CD4-positive, alpha-beta T cell treated with Interleukin-2 at 100 ng/mL for 4 hours (primary cell): ENCODE results near the gene PIK3CB.
"Not testable (repeated sequence)": the region's sequence is repeated elsewhere in the genome, so short reads cannot be mapped to it uniquely, and the experiment has no call there.

ENCODE experiments used
- DNase-seq: peaks from one replicate; pipeline ENCODE4 v3.0.0-alpha.2; 2020; ENCODE audit warnings: low spot score

The PIK3CB gene

DNA sequence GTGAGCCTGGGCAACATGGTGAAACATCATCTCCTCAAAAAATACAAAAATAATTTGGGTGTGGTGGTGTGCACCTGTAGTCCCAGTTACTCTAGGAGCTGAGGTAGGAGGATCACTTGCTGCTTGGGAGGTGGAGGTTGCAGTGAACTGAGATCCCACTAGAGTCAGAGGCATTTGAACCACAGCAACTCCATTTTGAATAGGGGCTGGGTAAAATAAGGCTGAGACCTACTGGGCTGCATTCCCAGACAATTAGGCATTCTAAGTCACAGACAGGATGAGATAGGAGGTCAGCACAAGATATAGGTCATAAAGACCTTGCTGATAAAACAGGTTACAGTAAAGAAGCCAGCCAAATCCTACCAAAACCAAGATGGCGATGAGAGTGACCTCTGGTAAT, 12.1 kb upstream of the PIK3CB start:
- DNase-seq, result not testable (repeated sequence)

DNA sequence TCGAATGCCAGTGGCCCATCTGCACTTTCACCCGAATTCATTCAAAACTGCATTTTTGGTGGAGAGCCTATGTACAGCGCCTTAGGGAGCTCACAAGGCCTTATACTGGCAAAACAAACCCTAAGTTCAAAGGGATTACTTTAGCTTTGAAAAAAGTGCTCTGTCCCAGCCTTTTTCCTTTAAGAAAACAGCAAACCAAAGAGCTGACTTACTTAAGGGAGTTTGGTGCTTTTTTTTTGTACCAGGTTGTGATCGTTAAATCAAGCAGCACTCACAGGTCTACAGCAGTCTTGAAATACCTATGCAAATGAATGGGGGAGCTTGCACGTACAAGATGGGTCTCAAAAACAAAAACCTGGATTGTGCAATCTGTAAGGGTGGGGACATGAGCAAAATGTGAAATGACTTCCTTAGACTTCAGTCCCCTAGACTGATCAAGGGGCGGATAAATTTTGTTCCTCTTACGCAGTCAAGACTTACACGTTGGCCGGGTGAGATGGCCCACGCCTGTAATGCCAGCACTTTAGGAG, 11.6 kb upstream of the PIK3CB start:
- no peak for DNase-seq

DNA sequence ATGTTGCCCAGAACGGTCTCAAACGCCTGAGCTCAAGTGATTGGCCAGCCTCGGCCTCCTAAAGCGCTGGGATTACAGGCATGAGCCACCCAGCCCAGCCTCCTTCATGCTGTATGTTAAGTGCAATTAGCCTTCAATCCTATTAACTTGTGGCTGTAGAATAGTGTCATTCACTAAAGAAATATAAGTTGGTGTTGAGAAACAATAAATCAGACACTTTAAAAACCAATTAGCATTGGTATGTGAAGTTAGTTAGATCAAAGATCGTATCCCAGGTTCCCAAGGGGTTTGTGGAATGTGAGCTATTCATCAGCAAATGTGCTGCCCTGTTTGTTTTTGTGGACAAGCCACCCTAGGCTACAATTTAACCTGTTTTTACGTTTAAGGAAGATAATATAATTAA, 11.0 kb upstream of the PIK3CB start:
- DNase-seq, result no peak

DNA sequence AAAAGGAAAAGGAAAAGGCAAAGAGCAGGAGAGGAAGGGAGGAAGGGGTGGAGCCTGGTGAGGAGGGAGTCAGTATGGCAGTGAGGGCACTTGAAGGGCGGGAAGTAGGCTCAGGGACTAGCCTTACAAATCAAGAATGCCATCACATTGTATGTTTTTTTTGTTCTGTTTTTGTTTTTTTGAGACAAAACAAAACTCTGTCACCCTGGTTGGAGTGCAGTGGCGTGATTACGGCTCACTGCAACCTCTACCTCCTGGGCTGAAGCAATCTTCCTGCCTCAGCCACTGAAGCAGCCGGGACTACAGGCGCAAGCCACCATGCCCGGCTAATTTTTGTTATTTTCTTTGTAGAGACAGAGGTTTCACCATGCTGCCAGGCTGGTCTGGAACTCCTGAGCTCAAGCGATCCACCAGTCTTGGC, 10.5 kb upstream of the PIK3CB start:
- no peak for DNase-seq

DNA sequence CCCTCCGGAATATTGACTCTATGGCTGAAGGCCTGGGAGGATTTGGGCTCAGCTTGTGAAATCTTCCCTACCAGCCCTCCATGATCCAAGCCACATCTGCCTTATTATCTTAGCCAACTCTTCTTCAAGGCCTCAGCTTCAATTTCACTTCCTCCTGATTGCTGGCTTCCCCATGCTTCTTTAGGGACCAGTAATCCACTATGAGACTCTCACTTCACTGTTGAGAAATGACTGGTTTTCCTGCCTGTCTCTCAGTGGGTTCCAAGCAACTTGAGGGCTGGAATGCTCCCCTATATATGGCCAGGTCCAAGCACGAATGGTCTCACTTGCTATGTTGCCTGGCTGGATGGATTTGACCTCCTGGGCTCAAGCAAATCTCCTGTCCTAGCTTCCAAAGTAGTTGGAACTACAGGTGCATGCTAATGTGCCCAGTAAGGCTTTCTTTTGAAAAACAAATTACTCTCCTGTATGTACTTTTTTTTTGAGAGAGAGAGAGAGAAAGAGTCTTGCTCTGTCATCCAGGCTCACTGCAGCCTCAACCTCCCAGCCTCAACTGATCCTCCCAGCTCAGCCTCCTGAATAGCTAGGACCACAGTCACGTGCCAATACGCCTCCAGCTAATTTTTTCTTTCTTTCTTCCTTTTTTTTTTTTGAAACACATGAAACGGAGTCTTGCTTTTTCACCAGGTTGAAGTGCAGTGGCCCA, 7.9 kb upstream of the PIK3CB start:
- DNase-seq, result no peak

DNA sequence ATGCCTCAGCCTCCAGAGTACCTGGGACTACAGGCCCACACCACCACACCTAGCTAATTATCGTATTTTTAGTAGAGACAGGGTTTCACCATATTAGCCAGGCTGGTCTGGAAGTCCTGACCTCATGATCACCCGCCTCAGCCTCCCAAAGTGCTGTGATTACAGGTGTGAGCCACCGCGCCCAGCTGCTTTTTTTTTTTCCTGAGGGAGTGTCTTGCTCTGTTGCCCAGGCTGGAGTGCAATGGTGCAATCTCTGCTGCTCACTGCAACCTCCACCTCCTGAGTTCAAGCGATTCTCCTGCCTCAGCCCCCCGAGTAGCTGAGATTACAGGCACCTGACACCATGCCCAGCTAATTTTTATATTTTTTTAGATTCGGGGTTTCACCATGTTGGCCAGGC, 3.7 kb upstream of the PIK3CB start:
- DNase-seq, result not testable (repeated sequence)

DNA sequence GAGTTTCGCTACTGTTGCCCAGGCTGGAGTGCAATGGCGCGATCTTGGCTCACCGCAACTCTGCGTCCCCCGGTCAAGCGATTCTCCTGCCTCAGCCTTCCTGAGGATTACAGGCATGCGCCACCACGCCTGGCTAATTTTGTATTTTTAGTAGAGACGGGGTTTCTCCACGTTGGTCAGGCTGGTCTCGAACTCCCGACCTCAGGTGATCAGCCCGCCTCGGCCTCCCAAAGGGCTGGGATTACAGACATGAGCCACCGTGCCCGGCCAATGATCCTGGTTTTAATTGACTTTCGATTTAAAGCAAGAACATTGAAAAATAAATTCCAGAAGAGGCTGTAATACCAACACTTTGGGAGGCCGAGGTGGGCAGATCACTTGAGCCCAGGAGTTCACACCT, 1.1 kb upstream of the PIK3CB start:
- DNase-seq, result not testable (repeated sequence)

DNA sequence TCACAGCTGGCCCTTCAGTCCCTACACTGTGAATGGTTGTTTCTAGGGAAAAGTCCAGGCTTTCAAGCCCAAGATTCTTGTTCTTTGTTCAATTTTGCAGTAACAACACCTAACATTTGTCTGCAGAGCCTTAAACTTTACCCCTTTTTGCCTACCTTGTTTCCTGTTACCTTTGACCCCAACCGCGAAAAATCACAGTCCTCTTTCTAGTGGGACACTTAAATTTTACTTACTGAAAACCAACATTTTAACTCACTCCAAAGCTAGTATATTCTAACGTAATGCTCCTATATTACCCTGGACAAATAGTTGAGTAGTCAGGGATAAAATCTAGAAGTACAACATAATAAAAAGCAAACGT, 649 bp upstream of the PIK3CB start:
- no peak for DNase-seq

DNA sequence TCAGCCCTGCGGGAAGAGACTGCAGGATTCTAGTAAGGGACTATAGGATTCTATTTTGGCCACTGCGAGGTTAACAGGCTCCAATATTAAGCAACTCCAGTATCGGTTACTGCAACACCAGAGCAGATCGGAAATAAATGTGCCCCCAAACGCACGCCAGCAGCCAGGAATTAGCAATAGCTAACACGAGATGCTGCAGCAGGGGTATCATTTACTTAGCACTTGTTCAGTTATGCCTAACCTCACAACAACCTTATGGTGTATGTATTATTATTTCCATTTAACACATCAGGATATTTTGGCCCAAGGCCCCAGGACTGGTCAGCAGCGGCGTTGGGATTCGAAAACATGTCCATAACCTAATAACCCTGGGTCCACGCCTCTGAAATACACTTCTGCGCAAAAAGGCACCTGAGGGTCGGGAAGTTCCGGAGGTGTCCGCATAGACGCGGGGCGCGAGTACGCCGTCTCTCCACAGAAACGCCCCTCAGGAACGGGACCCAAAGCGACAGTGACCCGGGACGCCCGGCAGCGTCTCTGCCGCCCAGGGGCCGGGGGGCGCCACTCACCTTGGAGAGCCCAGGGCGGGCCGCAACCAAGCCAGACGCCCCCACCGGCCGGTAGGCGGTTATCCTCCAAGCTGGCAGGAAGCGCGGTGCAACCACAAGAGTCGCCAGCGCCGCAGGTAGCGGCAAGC, 681 bp downstream of the PIK3CB start:
- DNase-seq, result peak; percentile 56

DNA sequence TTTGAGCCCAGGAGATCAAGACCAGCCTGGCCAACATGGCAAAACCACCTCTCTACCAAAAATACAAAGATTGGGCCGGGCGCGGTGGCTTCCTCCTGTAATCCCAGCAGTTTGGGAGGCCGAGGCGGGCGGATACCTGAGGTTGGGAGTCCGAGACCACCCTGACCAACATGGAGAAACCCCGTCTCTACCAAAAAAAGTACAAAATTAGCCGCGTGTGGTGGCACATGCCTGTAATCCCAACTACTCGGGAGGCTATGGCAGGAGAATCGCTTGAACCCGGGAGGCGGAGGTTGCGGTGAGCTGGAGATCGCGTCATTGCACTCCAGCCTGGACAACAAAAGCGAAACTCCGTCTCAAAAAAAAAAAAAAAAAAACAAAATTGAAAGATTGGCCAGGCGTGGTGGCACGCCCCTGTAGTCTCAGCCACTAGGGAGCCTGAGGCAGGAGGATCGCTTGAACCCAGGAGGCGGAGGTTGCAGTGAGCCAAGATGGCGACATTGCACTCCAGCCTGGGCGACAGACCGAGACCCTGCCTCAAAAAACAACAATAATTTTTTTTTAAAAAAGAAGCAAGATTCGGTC, 2.2 kb downstream of the PIK3CB start:
- DNase-seq, result not testable (repeated sequence)

DNA sequence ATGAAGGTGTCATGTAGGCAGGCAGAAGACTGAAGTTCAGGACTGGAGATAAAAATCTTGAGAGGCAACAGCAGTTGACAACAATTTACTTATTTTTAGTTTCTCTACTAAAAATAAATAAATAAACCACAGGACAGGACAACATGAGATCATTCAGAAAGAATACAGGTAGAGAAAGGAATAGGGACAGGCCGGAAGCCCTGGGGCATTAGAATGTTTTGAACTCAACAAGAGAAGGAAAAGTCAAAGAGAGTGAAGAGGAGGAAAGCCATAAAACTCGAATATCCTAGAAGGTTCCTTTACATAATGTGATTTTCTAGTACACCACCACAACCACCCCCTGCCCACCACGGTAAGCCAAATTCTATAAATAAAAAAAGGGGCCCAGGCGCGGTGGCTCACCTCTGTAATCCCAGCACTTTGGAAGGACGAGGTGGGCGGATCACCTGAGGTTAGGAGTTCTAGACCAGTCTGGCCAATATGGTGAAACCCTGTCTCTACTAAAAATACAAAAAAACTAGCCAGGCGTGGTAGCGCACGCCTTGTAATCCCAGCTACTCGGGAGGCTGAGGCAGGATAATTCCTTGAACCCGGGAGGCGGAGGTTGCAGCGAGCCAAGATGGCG, 4.7 kb downstream of the PIK3CB start:
- no peak for DNase-seq

DNA sequence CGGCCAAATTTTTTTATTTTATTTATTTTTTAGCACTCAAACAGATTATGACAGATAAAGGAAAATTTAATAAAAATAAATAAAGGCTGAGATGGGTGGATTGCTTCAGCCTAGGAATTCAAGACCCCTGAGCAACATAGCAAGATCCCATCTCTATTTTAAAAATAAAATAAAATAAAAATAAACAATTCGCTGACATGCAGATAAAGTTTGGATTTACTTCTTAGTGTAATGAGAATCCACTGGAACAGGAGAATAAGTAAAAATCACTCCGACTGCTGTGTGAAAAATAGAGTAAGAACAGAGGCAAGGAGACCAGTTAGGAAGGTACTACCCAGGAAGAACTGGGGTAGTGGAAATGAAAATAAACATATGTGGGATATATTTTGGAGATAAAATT, 5.6 kb downstream of the PIK3CB start:
- DNase-seq, result no peak

DNA sequence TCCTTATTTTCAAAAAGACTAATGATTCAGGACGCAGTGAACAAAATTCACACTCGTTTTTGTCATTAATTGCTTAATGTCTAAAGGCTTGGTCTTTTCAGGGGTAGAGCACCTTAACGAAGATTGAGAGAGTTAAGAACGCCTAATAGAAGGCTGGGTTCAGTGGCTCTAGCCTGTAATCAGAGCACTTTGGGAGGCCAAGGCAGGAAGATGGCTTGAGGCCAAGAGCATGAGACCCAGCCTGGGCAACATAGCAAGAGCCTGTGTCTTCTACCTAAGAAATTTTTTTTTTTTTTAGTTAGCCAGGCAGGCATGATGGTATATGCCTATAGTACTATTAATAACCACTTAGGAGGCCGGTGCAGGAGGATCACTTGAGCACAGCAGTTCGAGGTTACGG, 7.5 kb downstream of the PIK3CB start:
- DNase-seq, result no peak

DNA sequence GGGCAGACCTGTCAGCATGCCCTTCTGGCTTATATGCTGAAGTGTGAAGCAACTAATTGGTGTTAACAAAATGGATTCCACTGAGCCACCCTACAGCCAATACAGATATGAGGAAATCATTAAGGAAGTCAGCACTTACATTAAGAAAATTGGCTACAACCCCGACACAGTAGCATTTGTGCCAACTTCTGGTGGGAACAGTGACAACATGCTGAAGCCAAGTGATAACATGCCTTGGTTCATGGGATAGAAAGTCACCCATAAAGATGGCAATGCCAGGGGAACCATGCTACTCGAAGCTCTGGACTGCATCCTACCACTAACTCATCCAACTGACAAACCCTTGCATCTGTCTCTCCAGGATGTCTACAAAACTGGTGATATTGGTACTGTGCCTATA, 9.4 kb downstream of the PIK3CB start:
- DNase-seq, result no peak

DNA sequence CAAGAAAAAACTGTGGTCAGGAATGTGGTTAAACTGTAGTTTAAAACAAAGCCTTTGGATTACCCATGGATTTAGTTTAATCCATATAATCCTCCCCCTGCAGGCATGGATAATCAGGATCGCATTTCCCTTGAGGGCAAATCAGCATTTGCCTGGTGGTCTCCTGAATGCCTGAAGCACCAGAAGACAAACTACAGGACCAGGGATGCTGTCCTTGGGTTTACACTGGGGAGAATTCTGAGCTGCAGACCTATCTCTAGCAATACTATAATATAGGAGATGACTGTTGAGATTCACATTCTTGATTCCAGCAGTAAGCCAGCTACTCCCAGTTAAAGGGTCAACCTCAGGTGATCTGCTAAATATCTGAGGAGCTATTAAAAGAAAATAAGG, 10.6 kb downstream of the PIK3CB start:
- DNase-seq, result no peak

DNA sequence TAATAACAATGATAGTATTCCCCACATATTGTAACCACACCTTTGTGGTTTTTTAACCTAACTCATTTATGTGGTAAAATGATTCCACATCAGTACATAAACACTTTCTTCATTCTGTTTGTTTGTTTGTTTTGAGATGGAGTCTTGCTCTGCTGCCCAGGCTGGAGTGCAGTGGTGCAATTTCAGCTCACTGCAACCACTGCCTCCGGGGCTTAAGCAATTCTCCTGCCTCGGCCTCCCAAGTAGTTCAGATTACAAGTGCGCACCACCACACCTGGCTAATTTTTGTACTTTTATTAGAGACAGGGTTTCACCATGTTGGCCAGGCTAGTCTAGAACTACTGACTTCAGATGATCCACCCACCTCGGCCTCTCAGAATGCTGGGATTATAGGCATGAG, 14.3 kb downstream of the PIK3CB start:
- not testable (repeated sequence) for DNase-seq

DNA sequence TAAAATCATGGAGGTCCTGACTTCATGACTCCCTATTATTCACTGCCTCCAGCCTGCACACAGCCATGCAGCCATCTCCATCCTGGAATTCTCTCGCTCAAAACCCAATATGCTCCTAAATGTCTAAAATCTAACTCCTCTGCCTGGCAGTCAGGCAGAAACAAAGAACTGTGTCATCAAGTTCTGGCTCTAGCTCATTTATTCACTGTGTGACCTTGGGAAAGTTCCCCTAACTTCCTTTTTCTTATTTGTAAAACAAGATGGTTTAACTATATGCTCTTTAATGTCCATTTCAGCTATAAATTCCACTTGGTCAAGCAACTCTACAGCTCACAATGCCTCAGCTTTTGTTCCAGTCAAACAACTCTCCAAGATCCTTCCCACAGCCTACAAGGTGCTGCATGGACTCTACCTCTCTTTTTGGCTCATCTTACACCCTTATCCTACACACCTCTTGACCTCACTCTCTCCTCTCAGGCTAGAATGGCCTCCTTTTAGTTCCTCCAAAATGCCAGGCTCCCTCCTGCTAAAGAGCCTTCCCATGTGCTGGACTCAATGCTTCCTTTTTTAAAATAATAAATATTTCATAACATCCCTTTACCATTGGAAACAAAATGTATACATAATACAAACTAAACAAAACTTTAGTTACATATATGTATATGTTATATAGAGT, 16.4 kb downstream of the PIK3CB start:
- DNase-seq, result no peak

DNA sequence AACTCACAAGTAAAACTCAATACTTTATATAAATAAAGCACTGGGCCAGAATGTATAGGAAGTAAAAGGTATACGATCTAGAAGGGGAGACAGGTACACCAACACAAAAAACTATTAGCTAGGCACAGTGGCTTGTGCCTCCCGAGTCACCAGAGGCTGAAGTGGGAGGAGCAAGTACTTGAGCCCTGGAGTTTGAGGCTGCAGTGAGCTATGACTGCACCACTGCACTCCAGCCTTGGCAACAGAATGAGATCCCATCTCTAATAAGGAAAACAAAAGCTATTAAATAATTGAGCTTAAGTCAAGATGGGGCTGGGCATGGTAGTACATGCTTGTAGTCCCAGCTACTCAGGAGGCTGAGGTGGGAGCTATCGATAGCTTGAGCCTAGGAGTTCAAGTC, 17.0 kb downstream of the PIK3CB start:
- DNase-seq, result no peak

DNA sequence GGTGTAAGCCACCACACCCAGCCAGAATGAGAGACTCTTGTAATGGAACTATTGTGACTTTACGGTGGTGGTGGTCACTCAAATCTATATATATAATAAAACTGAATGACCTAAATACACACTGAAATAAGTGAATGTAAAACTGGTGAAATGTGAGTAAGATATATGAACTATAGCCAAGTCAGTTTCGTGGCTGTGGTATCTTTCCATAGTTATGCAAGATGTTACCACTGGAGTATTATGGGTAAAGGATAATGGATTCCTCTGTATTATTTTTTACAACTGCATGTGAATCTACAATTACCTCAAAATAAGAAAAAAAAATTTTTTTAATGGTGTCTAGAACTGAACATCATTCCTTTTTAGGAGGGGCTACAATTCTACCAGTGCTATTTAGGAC, 21.9 kb downstream of the PIK3CB start:
- no peak for DNase-seq

DNA sequence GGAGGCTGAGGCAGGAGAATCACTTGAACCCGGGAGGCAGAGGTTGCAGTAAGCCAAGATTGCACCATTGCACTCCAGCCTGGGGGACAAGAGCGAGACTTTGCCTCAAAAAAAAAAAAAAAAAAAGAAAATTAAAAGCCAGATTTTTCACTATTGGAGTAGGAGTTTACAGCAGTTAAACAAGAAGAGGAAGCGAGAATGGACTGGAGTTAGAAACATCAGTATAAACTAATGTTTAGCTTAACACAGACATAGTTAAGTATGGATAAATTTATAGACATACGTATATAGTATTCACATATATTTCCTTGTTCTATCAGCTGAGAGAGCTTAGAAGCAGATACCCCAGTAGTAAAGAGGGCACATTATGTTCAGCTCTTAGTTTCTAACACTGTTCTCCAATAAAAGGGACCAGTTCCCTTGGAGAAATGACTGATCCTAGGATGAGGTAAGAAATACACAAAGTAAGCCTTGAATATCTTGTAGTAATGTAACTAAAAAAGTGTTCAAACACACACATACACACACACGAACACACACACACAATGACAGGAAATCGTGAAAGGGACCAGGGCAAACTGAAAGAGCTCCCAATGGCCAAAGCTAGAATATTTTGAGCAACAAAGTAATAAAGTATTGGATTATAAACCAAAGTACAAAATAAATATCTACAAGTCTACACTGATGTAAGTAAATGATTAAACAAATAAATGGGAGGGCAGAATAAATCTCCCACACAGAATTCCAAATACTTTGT, 25.1 kb downstream of the PIK3CB start:
- no peak for DNase-seq

DNA sequence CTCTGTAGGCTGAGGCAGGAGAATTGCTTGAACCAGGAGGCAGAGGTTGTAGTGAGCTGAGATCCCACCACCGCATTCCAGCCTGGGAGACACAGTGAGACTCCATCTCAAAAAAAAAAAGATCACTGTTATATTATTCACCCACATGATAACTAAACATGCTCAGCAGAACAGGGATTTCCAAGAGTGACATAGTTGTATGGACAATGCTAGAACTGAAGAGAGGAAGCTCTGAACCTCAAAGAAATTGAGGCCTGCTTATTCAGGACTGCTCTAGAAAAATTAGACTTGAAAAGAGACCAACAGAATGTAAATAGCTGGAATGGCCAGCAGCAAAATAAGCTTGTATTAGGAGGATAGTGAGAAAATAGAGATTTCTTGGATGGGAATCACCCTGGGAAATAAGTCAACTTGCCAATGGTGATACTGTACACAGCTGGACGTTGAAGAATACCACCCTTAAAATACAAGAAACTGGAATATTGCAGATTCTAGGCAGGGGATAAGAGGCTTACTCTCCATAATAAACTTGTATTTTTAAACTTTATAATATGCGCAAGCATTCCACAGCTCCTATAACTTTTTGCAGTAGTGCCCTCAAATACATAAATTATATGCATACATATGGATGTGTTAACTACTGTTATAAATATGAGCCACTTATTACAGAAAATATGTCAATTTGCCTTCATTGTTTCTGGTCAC, 28.2 kb downstream of the PIK3CB start:
- no peak for DNase-seq
